ENCODE results near the gene TSC22D1.

DNA sequence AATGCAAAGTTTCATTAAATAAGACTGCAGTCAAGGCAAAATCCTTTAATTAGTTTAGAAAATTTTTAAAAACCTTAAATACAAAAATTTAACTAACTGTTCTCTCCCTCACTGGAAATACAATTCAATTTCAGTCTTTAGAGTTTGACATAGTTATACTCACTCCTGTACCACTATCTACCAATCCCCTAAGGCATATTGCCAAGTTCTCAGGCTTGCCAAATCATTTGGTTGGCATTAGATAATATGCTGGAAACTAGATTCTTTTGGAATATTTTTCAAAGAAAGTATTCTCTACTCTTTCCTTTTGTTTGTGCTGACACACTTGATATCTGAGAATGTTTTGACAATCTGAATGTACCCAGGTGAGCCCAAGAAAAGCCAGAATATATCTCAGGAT lies 77.2 kb downstream of the TSC22D1 start:
- TF ChIP-seq CTCF (IDR thresholded peaks at IDR 0.05) (no peak), FOXK1 (CRISPR knock-in tag; IDR thresholded peaks at IDR 0.05) (no peak), TEAD4 (CRISPR knock-in tag; IDR thresholded peaks at IDR 0.05) (no peak)

Measured in WTC11 (cell line).